Nephron (organoid): Measurements from ENCODE around the gene ATP13A1.
A peak's percentile ranks its signal among the peaks of the same experiment; 100 is the strongest.

Experiments
- H3K27ac Mint-ChIP-seq, 3 experiments: 2 replicates each; pipeline ENCODE4 v1.8.0; 2020; ENCODE audit warnings: mixed read lengths in 3 of 3, mild to moderate bottlenecking in 2 of 3, moderate library complexity in 1 of 3
- H3K27me3 Mint-ChIP-seq: 2 replicates; pipeline ENCODE4 v1.8.0; 2021; ENCODE audit warnings: low read depth, mild to moderate bottlenecking, moderate library complexity, mixed read lengths
- H3K36me3 Mint-ChIP-seq: 2 replicates; pipeline ENCODE4 v1.8.0; 2020; ENCODE audit warnings: low read depth, mixed read lengths
- H3K4me1 Mint-ChIP-seq: 2 replicates; pipeline ENCODE4 v1.8.0; 2020; ENCODE audit warnings: mixed read lengths
- H3K4me3 Mint-ChIP-seq, 3 experiments: 2 replicates each; pipeline ENCODE4 v1.8.0; 2020; ENCODE audit warnings: mild to moderate bottlenecking in 3 of 3, mixed read lengths in 3 of 3, moderate library complexity in 2 of 3
- H3K9me3 Mint-ChIP-seq: 2 replicates; pipeline ENCODE4 v1.8.0; 2020; ENCODE audit warnings: mixed read lengths
- TF ChIP-seq, protein P1 (sequence below), 3 experiments: fragments of 200-600 bp; sonication (generic); IDR thresholded peaks; one replicate each; pipeline ENCODE4 v1.5.0; 2021; ENCODE audit warnings: antibody characterized with exemption in 3 of 3; ENCODE audit not compliant: unreplicated experiment in 3 of 3

Gene ATP13A1

DNA sequence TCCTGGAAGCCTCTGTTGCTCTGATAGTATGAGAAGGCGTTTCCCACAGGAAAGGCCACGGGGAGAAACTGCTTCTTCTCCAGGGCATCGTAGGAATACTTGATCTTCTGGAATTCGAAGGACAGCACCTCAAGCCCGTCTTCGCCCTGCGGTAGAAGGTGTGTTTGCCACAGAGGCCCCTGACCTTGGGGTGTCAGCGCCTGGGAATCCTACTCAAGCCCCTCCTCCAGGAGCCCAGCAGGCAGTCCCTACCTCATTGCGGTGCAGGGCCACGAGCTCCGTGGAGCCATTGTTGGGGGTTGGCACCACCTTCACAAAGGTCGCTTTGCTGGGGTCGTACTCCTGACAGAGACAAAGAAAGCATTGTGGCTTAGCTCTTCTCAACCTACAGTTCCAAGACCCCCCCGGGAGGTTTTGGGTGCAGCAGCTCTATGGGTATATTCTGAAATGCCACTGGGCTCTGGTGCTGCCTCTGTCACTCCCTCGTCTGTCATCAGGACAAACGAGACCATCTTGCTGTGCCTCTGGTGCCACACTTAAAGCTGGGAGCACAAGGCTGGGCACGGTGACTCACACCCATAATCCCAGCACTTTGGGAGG lies 3.7 kb downstream of the ATP13A1 start:
- Mint-ChIP-seq H3K9me3 (no peaks in the 10 kb centered on the region), H3K36me3 (peaks cover 26% of the 10 kb centered on the region), H3K27ac (no peak overlapping the region), H3K4me1 (peaks cover 20% of the 10 kb centered on the region), H3K27me3 (no peaks in the 10 kb centered on the region), H3K4me3 (peak overlapping the region in 2 of 3 experiments; percentile 9 to 38)
- TF ChIP-seq, protein P1, sequence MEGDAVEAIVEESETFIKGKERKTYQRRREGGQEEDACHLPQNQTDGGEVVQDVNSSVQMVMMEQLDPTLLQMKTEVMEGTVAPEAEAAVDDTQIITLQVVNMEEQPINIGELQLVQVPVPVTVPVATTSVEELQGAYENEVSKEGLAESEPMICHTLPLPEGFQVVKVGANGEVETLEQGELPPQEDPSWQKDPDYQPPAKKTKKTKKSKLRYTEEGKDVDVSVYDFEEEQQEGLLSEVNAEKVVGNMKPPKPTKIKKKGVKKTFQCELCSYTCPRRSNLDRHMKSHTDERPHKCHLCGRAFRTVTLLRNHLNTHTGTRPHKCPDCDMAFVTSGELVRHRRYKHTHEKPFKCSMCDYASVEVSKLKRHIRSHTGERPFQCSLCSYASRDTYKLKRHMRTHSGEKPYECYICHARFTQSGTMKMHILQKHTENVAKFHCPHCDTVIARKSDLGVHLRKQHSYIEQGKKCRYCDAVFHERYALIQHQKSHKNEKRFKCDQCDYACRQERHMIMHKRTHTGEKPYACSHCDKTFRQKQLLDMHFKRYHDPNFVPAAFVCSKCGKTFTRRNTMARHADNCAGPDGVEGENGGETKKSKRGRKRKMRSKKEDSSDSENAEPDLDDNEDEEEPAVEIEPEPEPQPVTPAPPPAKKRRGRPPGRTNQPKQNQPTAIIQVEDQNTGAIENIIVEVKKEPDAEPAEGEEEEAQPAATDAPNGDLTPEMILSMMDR (IDR thresholded peaks at IDR 0.05; ENCODE audit: unreplicated experiment in 3 of 3): no peak

DNA sequence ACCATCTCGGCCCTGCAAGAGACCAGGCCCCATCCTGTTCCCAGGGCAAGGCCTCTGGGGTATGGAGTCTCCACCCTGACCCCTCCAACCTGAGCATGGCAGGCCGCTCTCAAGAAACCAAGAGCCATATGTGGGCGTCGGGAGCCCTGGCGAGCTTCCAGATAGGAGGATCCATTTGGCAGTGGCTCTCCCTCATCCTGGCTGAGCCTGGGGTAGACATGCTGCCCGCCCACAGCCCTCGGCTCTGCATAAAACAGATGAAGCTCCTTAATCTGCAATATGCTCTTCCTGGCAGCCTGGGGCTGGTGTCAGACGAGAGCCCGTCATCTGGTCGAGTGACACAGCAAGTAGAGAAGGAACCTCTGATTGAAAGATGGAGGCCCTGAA lies 6.1 kb downstream of the ATP13A1 start:
- Mint-ChIP-seq H3K27me3 (no peaks in the 10 kb centered on the region), H3K27ac (no peak overlapping the region), H3K9me3 (no peaks in the 10 kb centered on the region), H3K36me3 (peaks cover 42% of the 10 kb centered on the region), H3K4me1 (peaks cover 14% of the 10 kb centered on the region), H3K4me3 (no peak overlapping the region)
- TF ChIP-seq, protein P1 (IDR thresholded peaks at IDR 0.05; ENCODE audit: unreplicated experiment in 3 of 3): no peak

DNA sequence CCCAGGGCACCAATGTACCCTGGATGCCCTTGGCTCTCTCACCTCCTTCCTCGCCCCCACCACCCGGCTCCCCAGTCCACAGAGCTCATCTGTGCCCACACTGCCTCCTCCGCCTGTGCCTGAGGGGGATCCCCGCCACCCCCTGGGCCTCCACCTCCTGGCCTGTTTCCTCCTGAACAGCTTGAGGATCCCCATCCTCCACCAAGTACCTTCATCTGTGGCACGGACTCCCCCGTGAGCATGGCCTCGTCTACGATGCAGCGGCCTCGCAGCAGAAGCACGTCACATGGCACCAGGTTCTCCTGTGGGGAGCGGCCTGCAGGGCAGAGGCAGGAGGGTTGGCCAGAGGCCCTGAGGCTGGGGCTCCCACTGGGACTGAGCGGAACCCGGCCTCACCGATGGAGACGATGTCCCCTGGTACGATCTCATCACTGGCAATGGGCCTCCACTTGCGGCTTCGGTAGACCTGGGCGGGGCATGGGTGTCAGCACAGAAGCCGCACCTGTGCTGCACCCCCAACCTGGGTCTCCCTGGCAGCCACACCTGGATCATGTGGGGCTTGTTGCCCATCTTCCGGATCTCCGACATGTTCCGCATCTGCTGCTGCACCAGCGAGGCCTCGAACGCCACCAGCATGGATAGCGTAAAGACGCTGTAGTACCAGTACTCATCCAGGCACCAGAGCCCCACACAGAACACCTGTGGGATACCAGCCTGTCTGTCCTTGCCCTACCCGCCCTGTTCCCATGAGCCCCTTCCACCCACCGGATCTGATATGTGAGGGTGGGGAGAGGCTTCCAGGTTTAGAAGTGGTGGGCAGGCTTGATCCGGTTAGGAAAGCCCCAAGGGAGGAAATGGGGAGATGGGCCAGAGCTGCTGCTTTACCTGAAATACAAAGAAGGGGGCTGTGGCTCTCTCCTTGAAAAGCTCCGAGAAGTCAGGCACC lies 6.8 kb downstream of the ATP13A1 start:
- no peaks in the 10 kb centered on the region for H3K9me3 Mint-ChIP-seq
- peaks cover 47% of the 10 kb centered on the region for H3K36me3 Mint-ChIP-seq
- TF ChIP-seq, protein P1 (IDR thresholded peaks at IDR 0.05; ENCODE audit: unreplicated experiment in 3 of 3): no peak
- no peak overlapping the region for H3K27ac Mint-ChIP-seq
- H3K4me1 Mint-ChIP-seq: peaks cover 7% of the 10 kb centered on the region
- no peaks in the 10 kb centered on the region for H3K27me3 Mint-ChIP-seq
- H3K4me3 Mint-ChIP-seq: no peak overlapping the region

DNA sequence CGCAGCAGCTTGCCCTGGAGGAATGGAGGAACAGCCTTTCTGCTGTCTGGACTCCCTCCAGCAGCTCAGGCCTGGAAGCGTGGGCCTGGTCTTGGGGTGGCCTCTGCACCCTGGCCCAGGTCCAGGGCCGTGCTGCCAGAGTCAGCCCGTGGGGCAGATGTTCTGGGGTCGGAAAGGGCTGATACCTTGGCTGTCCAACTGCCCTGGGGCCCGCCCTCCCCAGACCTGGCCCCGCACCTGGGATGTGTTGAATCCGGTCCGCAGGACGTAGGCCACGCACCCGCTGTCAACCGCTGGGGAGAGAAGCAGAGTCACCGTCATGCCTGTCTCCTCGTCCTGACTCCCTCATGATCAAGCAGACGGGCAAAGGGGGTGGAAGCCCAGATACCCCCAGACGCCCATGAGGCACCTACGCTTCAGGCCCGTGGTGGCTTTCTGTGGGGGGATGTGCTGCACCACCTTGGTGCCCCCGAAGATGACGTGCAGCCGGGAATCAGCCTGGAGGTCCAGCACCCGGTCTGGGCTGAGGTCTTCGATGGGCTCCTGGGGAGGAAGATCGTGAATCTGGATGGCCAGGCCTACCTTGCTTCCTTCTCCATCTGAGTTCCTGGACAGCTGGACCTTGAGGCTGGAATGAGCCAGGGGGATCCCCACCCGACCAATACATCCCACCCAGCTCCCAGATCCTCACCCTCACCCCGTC lies 7.7 kb downstream of the ATP13A1 start:
- no peaks in the 10 kb centered on the region for H3K9me3 Mint-ChIP-seq
- H3K4me1 Mint-ChIP-seq: no peaks in the 10 kb centered on the region
- H3K4me3 Mint-ChIP-seq: no peak overlapping the region
- no peak overlapping the region for H3K27ac Mint-ChIP-seq
- H3K27me3 Mint-ChIP-seq: no peaks in the 10 kb centered on the region
- TF ChIP-seq, protein P1 (IDR thresholded peaks at IDR 0.05; ENCODE audit: unreplicated experiment in 3 of 3): no peak
- H3K36me3 Mint-ChIP-seq: peaks cover 51% of the 10 kb centered on the region

DNA sequence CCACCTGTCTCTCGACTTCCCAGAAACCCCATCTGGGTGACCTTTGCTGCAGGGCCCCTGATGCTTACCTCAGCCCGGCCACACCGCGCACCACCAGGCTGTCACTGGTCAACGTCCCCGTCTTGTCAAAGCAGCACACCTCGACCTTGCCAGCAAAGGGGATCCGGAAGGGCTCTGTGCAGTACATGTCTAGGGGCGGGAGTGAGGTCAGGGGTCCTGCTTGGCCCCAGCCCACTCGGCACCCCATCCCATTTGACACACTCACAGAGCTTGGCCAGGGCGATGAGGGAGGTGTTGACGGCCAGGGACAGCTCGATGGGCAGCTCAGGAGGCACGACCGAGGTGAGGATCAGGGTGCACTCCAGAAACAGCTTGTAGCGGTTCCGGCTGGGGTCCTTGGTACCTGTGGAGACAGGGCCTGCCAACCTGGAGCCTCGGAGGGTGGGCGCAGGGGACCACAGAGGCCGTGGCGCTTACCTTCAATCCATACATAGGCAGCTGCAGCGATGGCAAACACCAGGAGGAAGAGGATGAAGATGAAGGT lies 8.4 kb downstream of the ATP13A1 start:
- peaks cover 54% of the 10 kb centered on the region for H3K36me3 Mint-ChIP-seq
- H3K27me3 Mint-ChIP-seq: no peaks in the 10 kb centered on the region
- H3K9me3 Mint-ChIP-seq: no peaks in the 10 kb centered on the region
- no peaks in the 10 kb centered on the region for H3K4me1 Mint-ChIP-seq
- no peak overlapping the region for H3K4me3 Mint-ChIP-seq
- TF ChIP-seq, protein P1 (IDR thresholded peaks at IDR 0.05; ENCODE audit: unreplicated experiment in 3 of 3): no peak
- no peak overlapping the region for H3K27ac Mint-ChIP-seq
